HepG2 (cell line): ENCODE measurements around the gene MAN2A1. TPM values are rescaled to one million over a fixed set of nuclear protein-coding genes. Genes with fewer than 3 reads are reported as not detected.

Experiments used
- ETV5 ChIP-seq: IDR thresholded peaks from 2 replicates; pipeline ENCODE4 v1.6.1; 2018; ENCODE audit warnings: missing biosample characterization, missing genetic modification reagents, inconsistent platforms, borderline replicate concordance
- FOXO1 ChIP-seq: sonication (generic); formaldehyde crosslinking; IDR thresholded peaks from 2 replicates; pipeline ENCODE4 v1.4.0; 2020; ENCODE audit warnings: missing genetic modification reagents
- GATAD1 ChIP-seq: IDR thresholded peaks from 2 replicates; pipeline ENCODE4 v1.6.1; 2016; ENCODE audit warnings: missing genetic modification reagents, missing compliant biosample characterization
- HDAC6 ChIP-seq: fragments of 200-600 bp; sonication (generic); IDR thresholded peaks from 2 replicates; pipeline ENCODE4 v1.7.0; 2017; ENCODE audit warnings: mild to moderate bottlenecking, antibody characterized with exemption, low read length, low read depth
- HMG20A ChIP-seq: IDR thresholded peaks from 2 replicates; pipeline ENCODE4 v1.6.1; 2016; ENCODE audit warnings: borderline replicate concordance
- NBN ChIP-seq: fragments of 450-650 bp; conservative IDR thresholded peaks from 2 replicates; pipeline ENCODE4 v1.6.1; 2017
- SMARCE1 ChIP-seq: fragments of 450-650 bp; IDR thresholded peaks from 2 replicates; pipeline ENCODE4 v1.6.1; 2017; ENCODE audit warnings: borderline replicate concordance
- ZBTB40 ChIP-seq, 2 experiments: fragments of 450-650 bp in 1 of 2; sonication (generic) in 1 of 2; formaldehyde crosslinking in 1 of 2; IDR thresholded peaks; 2 replicates each; pipeline versions ENCODE4 v1.6.1 to v1.8.0; 2016 to 2022; ENCODE audit warnings: antibody characterized with exemption in 1 of 2, mild to moderate bottlenecking in 1 of 2, missing genetic modification reagents in 1 of 2
- ZHX2 ChIP-seq, 2 experiments: sonication (generic) in 1 of 2; formaldehyde crosslinking in 1 of 2; IDR thresholded peaks; 2 replicates each; pipeline versions ENCODE4 v1.6.1 to v1.9.0; 2014 to 2022; ENCODE audit warnings: antibody characterized with exemption in 1 of 2, borderline replicate concordance in 1 of 2, inconsistent platforms in 1 of 2, low read depth in 1 of 2, missing genetic modification reagents in 1 of 2
- ZNF264 ChIP-seq: sonication (generic); formaldehyde crosslinking; IDR thresholded peaks from 2 replicates; pipeline ENCODE4 v1.4.0; 2020; ENCODE audit warnings: missing genetic modification reagents
- ZNF569 ChIP-seq: sonication (generic); formaldehyde crosslinking; IDR thresholded peaks from 2 replicates; pipeline ENCODE4 v1.5.0; 2020; ENCODE audit warnings: mild to moderate bottlenecking, missing genetic modification reagents, moderate library complexity, borderline replicate concordance
- ZNF570 ChIP-seq: sonication (generic); formaldehyde crosslinking; IDR thresholded peaks from 2 replicates; pipeline ENCODE4 v1.4.0; 2020; ENCODE audit warnings: mild to moderate bottlenecking, missing genetic modification reagents, borderline replicate concordance
- polyA plus RNA-seq, 8 experiments: library from polyadenylated mRNA; depleted of rRNA in 3 of 8; stranded (reverse) in 7 of 8; unstranded in 1 of 8; fragments of >200 nt; fragmentation: Illumina TruSeq in 4 of 8; extraction: Trizol in 4 of 8; gene quantifications; 2 replicates each; pipeline versions ENCODE4 v1.2.1 to v1.2.3, GENCODE V29; 2011 to 2016; ENCODE audit warnings: low read depth in 4 of 8, missing spikeins in 1 of 8, mixed read lengths in 1 of 8; ENCODE audit not compliant: insufficient read depth in 1 of 8
- total RNA-seq, 5 experiments: library from RNA; depleted of rRNA; stranded (reverse); fragments of >200 nt; fragmentation: Illumina TruSeq; extraction: Trizol; gene quantifications; 2 replicates each; pipeline ENCODE4 v1.2.3, GENCODE V29; 2016; ENCODE audit warnings: low read depth in 1 of 5

MAN2A1 gene
- total and polyA plus RNA-seq, 2 of the 13 experiments (the other 11 are each of a cell fraction or from before 2014, with no cell fraction given), result 56.2 to 80.5 TPM

GRCh38 chr5:109688970-109689739 lies 572 bp upstream of the MAN2A1 start (continued):
- no peak for TF ChIP-seq ZBTB40 (IDR thresholded peaks at IDR 0.05)
- TF ChIP-seq ZBTB40 (CRISPR knock-in tag; IDR thresholded peaks at IDR 0.05), result no peak; the same call in 1 of the 2 replicates
- TF ChIP-seq HMG20A (CRISPR knock-in tag), result peak; percentile 48; the same call in 1 of the 2 replicates
- TF ChIP-seq ZNF569 (CRISPR knock-in tag), result 0 out of 2 replicates have a peak, but pooled peaks have one; percentile 9
- no peak for TF ChIP-seq NBN
- no peak for TF ChIP-seq ZHX2 (IDR thresholded peaks at IDR 0.05; ENCODE audit: low read depth)
- TF ChIP-seq ZHX2 (CRISPR knock-in tag; IDR thresholded peaks at IDR 0.05; ENCODE audit: borderline replicate concordance), result no peak
- peak; percentile 66 for TF ChIP-seq GATAD1
- no peak for TF ChIP-seq HDAC6
- peak; percentile 21; the same call in 1 of the 2 replicates for TF ChIP-seq ETV5 (CRISPR knock-in tag)
- no peak for TF ChIP-seq SMARCE1
- no peak for TF ChIP-seq ZNF264 (CRISPR knock-in tag)
- no peak for TF ChIP-seq ZNF570 (CRISPR knock-in tag)
- peak; percentile 33; the same call in 1 of the 2 replicates for TF ChIP-seq FOXO1 (CRISPR knock-in tag)
